A549 treated with RU486 at 1 μM for 4 hours (cell line): ENCODE data around the gene ADRA2A. TPM values are rescaled to one million over a fixed set of nuclear protein-coding genes. Genes with fewer than 3 reads are reported as not detected.

Source experiments
- total RNA-seq: library from RNA; stranded (reverse); fragments of 200-300 nt; extraction: Qiagen RNA extraction; gene quantifications from 5 replicates; pipeline ENCODE4 v1.2.3, GENCODE V29; 2022; ENCODE audit warnings: low read depth

Gene ADRA2A
- 0.05 to 0.07 TPM (median 0.06 TPM) in 4 of 5 replicates, not detected in the other for total RNA-seq

GRCh38 chr10:111076682-111077478 is at the start of gene ADRA2A:
Gene ADRA2A, plus strand, starts transcription at chr10:111077029. Its CDS starts 968 bp downstream, at chr10:111077997.

Other genes with a start within 250 kb of the ADRA2A start
- 31.5 to 35.4 TPM (median 33.2 TPM) in 5 replicates for gene PDCD4, start 205.1 kb upstream of the ADRA2A start, total RNA-seq
- 34.8 to 51.2 TPM (median 36.0 TPM) in 5 replicates for gene BBIP1, start 157.8 kb upstream of the ADRA2A start, total RNA-seq
- gene SHOC2, start 157.4 kb upstream of the ADRA2A start, total RNA-seq: 9.1 to 22.4 TPM (median 19.6 TPM) in 5 replicates